HG02943 (cell line): ENCODE data around the gene SPOCK1.

Source experiments
- ATAC-seq: cut with Tn5 transposase; IDR thresholded peaks from one replicate; pipeline ENCODE4 v1.9.1; 2021; ENCODE audit warnings: mild to moderate bottlenecking, low read depth, moderate library complexity; ENCODE audit not compliant: unreplicated experiment

Gene SPOCK1

GRCh38 chr5:137144656-137145055 is 354.5 kb downstream of the SPOCK1 start:
- ATAC-seq, result no peak

- no peak for ATAC-seq
Observed at GRCh38 chr5:137142764-137143605, 356.1 kb downstream of the SPOCK1 start.

GRCh38 chr5:137142346-137142745 is 356.8 kb downstream of the SPOCK1 start:
- ATAC-seq, result no peak

GRCh38 chr5:137141779-137142178 is 357.3 kb downstream of the SPOCK1 start:
- ATAC-seq, result no peak

GRCh38 chr5:137136991-137137632 is 362.0 kb downstream of the SPOCK1 start:
- ATAC-seq, result no peak

GRCh38 chr5:137134920-137135532 is 364.1 kb downstream of the SPOCK1 start:
- no peak for ATAC-seq

GRCh38 chr5:137129886-137130680 is 369.0 kb downstream of the SPOCK1 start:
- no peak for ATAC-seq

GRCh38 chr5:137128012-137128411 is 371.1 kb downstream of the SPOCK1 start:
- ATAC-seq, result no peak

- ATAC-seq, result no peak
Observed at GRCh38 chr5:137126829-137127228, 372.3 kb downstream of the SPOCK1 start.

- ATAC-seq, result no peak
Observed at GRCh38 chr5:137122558-137122957, 376.6 kb downstream of the SPOCK1 start.

GRCh38 chr5:137122075-137122474 is 377.1 kb downstream of the SPOCK1 start:
- no peak for ATAC-seq

GRCh38 chr5:137119321-137119720 is 379.8 kb downstream of the SPOCK1 start:
- ATAC-seq, result no peak

- ATAC-seq, result no peak
Observed at GRCh38 chr5:137118629-137119028, 380.5 kb downstream of the SPOCK1 start.

GRCh38 chr5:137115152-137115551 is 384.0 kb downstream of the SPOCK1 start:
- no peak for ATAC-seq

GRCh38 chr5:137114529-137114928 is 384.6 kb downstream of the SPOCK1 start:
- no peak for ATAC-seq

- ATAC-seq, result no peak
Observed at GRCh38 chr5:137113939-137114338, 385.2 kb downstream of the SPOCK1 start.

- no peak for ATAC-seq
Observed at GRCh38 chr5:137113161-137113560, 386.0 kb downstream of the SPOCK1 start.

- ATAC-seq, result no peak
Observed at GRCh38 chr5:137105351-137106035, 393.6 kb downstream of the SPOCK1 start.

GRCh38 chr5:137101544-137101943 is 397.6 kb downstream of the SPOCK1 start:
- ATAC-seq, result no peak

GRCh38 chr5:137099651-137100050 is 399.5 kb downstream of the SPOCK1 start:
- ATAC-seq, result no peak
